NOMO-1 treated with dmso at 0.1 percent for 144 hours (cell line): ENCODE data around the gene CDC42EP1.
"Not testable (repeated sequence)": the region's sequence is repeated elsewhere in the genome, so short reads cannot be mapped to it uniquely, and the experiment has no call there.

ENCODE experiments used
- DNase-seq: peaks from one replicate; lab custom pipeline; 2025; ENCODE audit not compliant: unreplicated experiment; lab: John Stamatoyannopoulos, UW

Gene CDC42EP1

DNA sequence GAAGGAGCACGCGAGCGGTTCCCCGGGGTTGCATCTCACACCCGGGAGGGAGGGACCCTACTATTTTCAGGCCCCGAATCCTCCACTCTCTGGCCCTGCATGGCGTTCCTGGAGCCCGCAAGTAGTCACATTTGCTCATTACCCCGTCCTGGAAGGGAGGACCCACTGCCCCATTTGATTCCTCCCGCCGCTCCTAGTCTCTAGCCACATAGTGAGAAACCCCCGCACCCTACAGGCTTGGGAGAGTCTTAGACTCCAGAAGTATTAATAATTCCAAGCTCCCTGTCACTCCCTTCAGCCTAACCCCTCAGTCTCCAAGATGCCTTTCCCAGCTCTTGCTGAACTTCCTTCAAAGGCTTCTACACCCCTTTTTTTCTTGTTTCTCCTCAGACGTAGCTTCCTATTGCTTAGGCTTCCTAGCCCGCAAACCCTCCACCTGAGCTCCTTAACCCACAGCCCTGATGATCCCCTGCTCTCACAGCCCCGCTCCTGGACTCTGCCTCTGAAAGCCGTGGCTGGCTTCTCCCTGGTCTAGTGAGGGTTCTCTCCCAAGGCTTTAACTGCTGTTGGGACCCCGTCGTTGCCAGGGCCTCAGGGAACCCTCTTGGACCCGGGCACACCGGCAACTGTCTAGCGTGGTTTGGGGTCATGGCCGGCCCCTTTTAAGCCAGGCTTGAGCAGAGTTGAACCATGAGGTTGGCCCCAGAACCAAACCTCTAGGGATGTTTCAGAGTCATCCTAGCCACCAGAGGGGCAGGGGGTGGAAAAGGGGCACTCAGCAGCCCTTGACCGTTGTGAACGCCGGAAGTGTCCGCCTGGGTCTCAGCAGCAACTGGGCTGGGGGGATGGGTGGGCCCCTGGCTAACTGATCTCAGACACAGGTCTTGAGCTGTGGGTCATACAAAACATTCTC lies 49.2 kb downstream of the CDC42EP1 start:
- no peak for DNase-seq

DNA sequence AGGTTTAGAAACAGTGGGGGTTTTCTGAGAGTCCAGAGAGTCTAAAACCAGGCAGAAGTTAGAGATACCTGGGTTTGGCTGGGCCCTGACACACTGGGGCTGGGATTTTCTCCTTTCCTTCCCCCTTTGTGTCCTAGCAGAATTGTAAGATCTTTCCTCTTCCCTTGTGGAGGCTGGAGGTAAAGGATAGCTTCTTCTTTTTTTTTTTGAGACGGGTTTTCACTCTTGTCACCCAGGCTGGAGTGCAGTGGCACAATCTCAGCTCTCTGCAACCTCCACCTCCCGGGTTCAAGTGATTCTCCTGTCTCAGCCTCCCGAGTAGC lies 49.8 kb downstream of the CDC42EP1 start:
- not testable (repeated sequence) for DNase-seq

DNA sequence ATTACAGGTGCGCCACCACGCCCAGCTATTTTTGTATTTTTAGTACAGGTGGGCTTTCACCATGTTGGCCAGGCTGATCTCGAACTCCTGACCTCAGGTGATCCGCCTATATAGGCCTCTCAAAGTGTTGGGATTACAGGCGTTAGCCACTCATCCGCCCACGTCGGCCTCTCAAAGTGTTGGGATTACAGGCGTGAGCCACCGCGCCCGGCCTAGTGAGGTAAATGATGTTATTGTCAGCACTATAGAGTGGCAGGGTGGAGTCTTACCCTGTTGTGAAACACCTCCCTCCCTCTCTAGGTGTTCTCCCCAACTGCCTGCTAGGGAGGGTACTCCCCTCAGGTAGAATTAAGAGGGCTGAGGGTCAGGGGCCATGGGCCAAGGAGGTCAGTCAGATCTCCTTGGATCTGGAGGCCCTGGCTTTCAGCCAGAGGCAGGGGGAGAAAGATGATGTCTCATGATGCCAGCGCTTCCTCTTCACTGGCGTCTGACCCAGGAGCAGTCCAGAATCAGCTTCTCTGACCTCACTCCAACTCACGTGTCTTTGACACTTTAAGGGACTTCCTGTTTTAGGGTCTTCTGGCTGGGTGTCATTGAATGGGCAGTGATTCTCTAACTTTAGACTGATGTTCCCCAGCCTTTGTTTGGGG lies 50.3 kb downstream of the CDC42EP1 start:
- peak; percentile 31 for DNase-seq

DNA sequence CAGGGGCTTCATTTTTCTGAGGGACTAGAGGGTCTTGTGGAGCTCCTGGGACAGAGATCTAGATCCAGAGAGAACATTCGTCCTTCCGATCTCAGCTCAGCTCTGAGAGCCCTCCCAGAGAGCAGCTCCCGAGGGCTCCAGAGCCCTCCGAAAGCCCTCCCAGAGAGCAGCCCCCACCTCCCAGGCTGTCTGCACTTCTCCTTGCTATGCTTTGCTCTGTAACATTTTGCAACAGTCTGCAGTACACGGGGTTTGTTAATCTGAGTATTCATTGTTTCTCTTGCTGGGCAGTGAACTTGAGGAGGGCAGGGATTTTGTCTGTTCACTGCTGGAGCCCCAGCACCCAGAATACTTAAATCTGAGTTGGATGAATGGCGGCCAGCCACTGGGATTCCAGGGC lies 50.9 kb downstream of the CDC42EP1 start:
- DNase-seq, result no peak

DNA sequence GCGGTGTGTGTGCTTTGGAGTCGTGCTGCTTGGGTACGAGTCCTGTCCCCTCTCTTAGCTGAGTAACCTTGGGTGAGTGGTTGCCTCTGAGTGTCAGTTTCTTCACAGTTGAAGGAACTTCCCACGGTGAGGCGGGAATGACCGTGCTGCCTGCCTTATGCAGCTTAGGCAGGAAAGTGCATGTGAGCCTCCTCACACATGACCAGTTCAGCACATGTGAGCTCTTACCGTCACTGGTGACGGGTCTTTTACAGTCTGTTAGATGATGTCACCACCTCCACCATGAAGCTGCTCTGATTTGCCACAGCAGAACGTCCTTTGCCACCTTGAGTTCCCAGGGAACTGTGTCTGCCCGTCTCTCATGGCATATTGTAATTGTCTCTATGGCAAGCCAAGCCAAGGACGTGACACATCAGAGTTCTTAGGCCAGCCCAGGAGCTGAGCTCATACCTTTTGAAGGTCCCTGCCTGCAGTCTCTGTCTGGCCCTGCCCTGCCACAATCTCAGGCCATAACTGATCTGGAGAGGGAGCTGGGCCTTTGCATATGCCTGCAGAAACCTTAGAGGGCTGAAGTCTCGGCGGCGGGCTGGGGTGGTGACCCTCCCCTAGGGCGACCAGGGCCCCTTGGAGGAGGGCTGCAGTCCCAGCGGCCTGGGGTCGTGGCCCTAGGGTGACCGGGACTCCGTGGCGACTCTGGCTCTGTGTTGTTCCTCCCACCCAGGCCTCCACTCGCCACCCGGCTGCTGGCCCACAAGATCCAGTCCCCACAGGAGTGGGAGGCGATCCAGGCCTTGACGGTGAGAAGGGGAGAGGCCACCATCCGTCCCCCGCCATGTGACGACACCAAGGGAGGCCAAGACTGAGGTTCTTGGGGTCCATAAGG lies 56.2 kb downstream of the CDC42EP1 start:
- DNase-seq, result no peak

DNA sequence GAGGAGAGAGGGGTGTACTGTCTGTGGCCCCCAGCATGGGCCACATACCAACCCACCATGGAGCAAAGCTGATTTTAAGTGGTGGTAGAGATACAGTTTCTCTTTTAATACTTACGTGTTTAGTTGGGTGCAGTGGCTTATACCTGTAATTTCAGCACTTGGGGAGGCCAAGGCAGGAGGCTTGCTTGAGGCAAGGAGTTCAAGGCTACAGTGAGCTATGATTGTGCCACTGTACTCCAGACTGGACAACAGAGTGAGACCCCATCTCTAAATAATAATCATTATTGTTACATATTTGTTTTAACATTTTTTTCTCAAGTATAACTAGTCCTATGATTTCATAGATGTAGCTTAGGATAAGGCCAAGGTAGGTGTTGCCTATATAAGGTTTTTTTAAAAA lies 57.2 kb downstream of the CDC42EP1 start:
- no peak for DNase-seq

GRCh38 chr22:37618072-37618656 lies 57.9 kb downstream of the CDC42EP1 start:
- DNase-seq, result no peak

GRCh38 chr22:37618674-37619073 lies 58.4 kb downstream of the CDC42EP1 start:
- DNase-seq, result no peak
